H9 (cell line): ENCODE results near the gene ULK4. TPM values are rescaled to one million over a fixed set of nuclear protein-coding genes. Genes with fewer than 3 reads are reported as not detected.

ENCODE experiments used
- DNase-seq: peaks from one replicate; pipeline ENCODE4 v3.0.0-alpha.2; 2017
- H2AFZ ChIP-seq: one replicate; pipeline ENCODE4 v1.6.1; 2013; ENCODE audit warnings: mild to moderate bottlenecking, low read length, control low read depth, moderate library complexity
- H2AK5ac ChIP-seq: 2 replicates; pipeline ENCODE4 v1.6.1; 2013; ENCODE audit warnings: low read length, control low read depth, mixed read lengths; ENCODE audit not compliant: insufficient read length
- H2BK120ac ChIP-seq: one replicate; pipeline ENCODE4 v1.6.1; 2013; ENCODE audit warnings: low read depth, mild to moderate bottlenecking, low read length, control low read depth, inconsistent platforms; ENCODE audit not compliant: poor library complexity, severe bottlenecking
- H2BK12ac ChIP-seq: 2 replicates; pipeline ENCODE4 v1.6.1; 2013; ENCODE audit warnings: low read length, control low read depth, mixed read lengths, low read depth; ENCODE audit not compliant: insufficient read length
- H2BK15ac ChIP-seq: 2 replicates; pipeline ENCODE4 v1.6.1; 2013; ENCODE audit warnings: low read depth, low read length, control low read depth
- H2BK20ac ChIP-seq: one replicate; pipeline ENCODE4 v1.6.1; 2013; ENCODE audit warnings: low read depth, mild to moderate bottlenecking, low read length, control low read depth, inconsistent platforms; ENCODE audit not compliant: poor library complexity, severe bottlenecking
- H2BK5ac ChIP-seq: 2 replicates; pipeline ENCODE4 v1.6.1; 2013; ENCODE audit warnings: low read length, control low read depth, mixed read lengths; ENCODE audit not compliant: insufficient read length
- H3K14ac ChIP-seq: 2 replicates; pipeline ENCODE4 v1.6.1; 2013; ENCODE audit warnings: low read length, control low read depth; ENCODE audit not compliant: insufficient read depth
- H3K18ac ChIP-seq: 2 replicates; pipeline ENCODE4 v1.6.1; 2013; ENCODE audit warnings: low read depth, mild to moderate bottlenecking, mixed read lengths, low read length, control low read depth; ENCODE audit not compliant: insufficient read length
- H3K23ac ChIP-seq: 2 replicates; pipeline ENCODE4 v1.6.1; 2013; ENCODE audit warnings: low read length, control low read depth, mixed read lengths, low read depth; ENCODE audit not compliant: insufficient read length
- H3K23me2 ChIP-seq: 2 replicates; pipeline ENCODE4 v1.6.1; 2013; ENCODE audit warnings: low read depth, mild to moderate bottlenecking, mixed read lengths, low read length, control low read depth; ENCODE audit not compliant: insufficient read length, poor library complexity, severe bottlenecking
- H3K27ac ChIP-seq: 2 replicates; pipeline ENCODE4 v1.5.1; 2013; ENCODE audit warnings: low read length, control low read depth, mixed read lengths, low read depth; ENCODE audit not compliant: insufficient read length
- H3K27me3 ChIP-seq: 2 replicates; pipeline ENCODE4 v1.6.1; 2013; ENCODE audit warnings: low read length, control low read depth, inconsistent platforms; ENCODE audit not compliant: insufficient read depth
- H3K4ac ChIP-seq: 2 replicates; pipeline ENCODE4 v1.6.1; 2013; ENCODE audit warnings: low read depth, mild to moderate bottlenecking, control low read depth, inconsistent platforms, low read length, moderate library complexity
- H3K4me1 ChIP-seq: 2 replicates; pipeline ENCODE4 v1.6.1; 2013; ENCODE audit warnings: low read length, control low read depth, inconsistent platforms; ENCODE audit not compliant: insufficient read depth
- H3K4me2 ChIP-seq: 2 replicates; pipeline ENCODE4 v1.6.1; 2013; ENCODE audit warnings: low read length, control low read depth, mixed read lengths; ENCODE audit not compliant: insufficient read length, insufficient read depth
- H3K56ac ChIP-seq: 2 replicates; pipeline ENCODE4 v1.6.1; 2013; ENCODE audit warnings: low read depth, mild to moderate bottlenecking, mixed read lengths, low read length, control low read depth; ENCODE audit not compliant: insufficient read length
- H3K79me1 ChIP-seq: 2 replicates; pipeline ENCODE4 v1.6.1; 2013; ENCODE audit warnings: low read depth, mild to moderate bottlenecking, moderate library complexity, low read length, control low read depth, inconsistent platforms; ENCODE audit not compliant: insufficient read depth, poor library complexity, severe bottlenecking
- H3K79me2 ChIP-seq: 2 replicates; pipeline ENCODE4 v1.6.1; 2013; ENCODE audit warnings: low read length, control low read depth, inconsistent platforms; ENCODE audit not compliant: insufficient read depth
- H3K9ac ChIP-seq: 2 replicates; pipeline ENCODE4 v1.6.1; 2013; ENCODE audit warnings: low read length, control low read depth, mixed read lengths; ENCODE audit not compliant: insufficient read length; ENCODE audit errors: extremely low read depth
- H3K9me3 ChIP-seq: one replicate; pipeline ENCODE4 v1.6.1; 2013; ENCODE audit warnings: low read depth, low read length, inconsistent platforms; ENCODE audit not compliant: control insufficient read depth
- H3T11ph ChIP-seq: one replicate; pipeline ENCODE4 v1.6.1; 2013; ENCODE audit warnings: mild to moderate bottlenecking, low read length, control low read depth, inconsistent platforms
- H4K20me1 ChIP-seq: one replicate; pipeline ENCODE4 v1.6.1; 2013; ENCODE audit not compliant: control insufficient read depth, insufficient read length, insufficient read depth
- H4K5ac ChIP-seq: 2 replicates; pipeline ENCODE4 v1.6.1; 2013; ENCODE audit warnings: low read depth, mild to moderate bottlenecking, mixed read lengths, low read length, control low read depth; ENCODE audit not compliant: insufficient read length
- H4K8ac ChIP-seq: replicated peaks from 2 replicates; pipeline ENCODE4 v1.6.1; 2013; ENCODE audit warnings: low read length, control low read depth, mixed read lengths, low read depth; ENCODE audit not compliant: insufficient read length
- H4K91ac ChIP-seq: 2 replicates; pipeline ENCODE4 v1.6.1; 2013; ENCODE audit warnings: low read depth, mild to moderate bottlenecking, moderate library complexity, mixed read lengths, low read length, control low read depth; ENCODE audit not compliant: insufficient read length
- H3K27ac Mint-ChIP-seq, 3 experiments: 2 replicates in 2 of 3; 3 replicates in 1 of 3; pipeline ENCODE4 v1.8.0; 2020 to 2021; ENCODE audit warnings: mixed read lengths in 3 of 3, mild to moderate bottlenecking in 1 of 3, moderate library complexity in 1 of 3
- H3K27me3 Mint-ChIP-seq: 2 replicates; pipeline ENCODE4 v1.8.0; 2021; ENCODE audit warnings: low read depth, mild to moderate bottlenecking, moderate library complexity, mixed read lengths
- H3K36me3 Mint-ChIP-seq, 3 experiments: 2 replicates in 2 of 3; 3 replicates in 1 of 3; pipeline ENCODE4 v1.8.0; 2020 to 2021; ENCODE audit warnings: low read depth in 3 of 3, mixed read lengths in 3 of 3; ENCODE audit not compliant: insufficient read depth in 1 of 3
- H3K4me1 Mint-ChIP-seq, 2 experiments: 2 replicates each; pipeline ENCODE4 v1.8.0; 2020; ENCODE audit warnings: mixed read lengths in 2 of 2
- H3K4me3 Mint-ChIP-seq, 2 experiments: 2 replicates in 1 of 2; 3 replicates in 1 of 2; pipeline ENCODE4 v1.8.0; 2020 to 2021; ENCODE audit warnings: mild to moderate bottlenecking in 2 of 2, mixed read lengths in 2 of 2, moderate library complexity in 1 of 2
- H3K9me3 Mint-ChIP-seq, 2 experiments: 2 replicates in 1 of 2; 3 replicates in 1 of 2; pipeline ENCODE4 v1.8.0; 2020; ENCODE audit warnings: mild to moderate bottlenecking in 2 of 2, mixed read lengths in 2 of 2, moderate library complexity in 1 of 2
- WGBS: extraction: QIAGEN DNeasy Blood & Tissue Kit; methylation state at CpG from one replicate; pipeline ENCODE4 v1.1.7; 2013; ENCODE audit warnings: missing lambda C conversion rate, low lambda C conversion rate, mixed read lengths; ENCODE audit not compliant: insufficient read length; ENCODE audit errors: extremely low coverage; 5-methylcytosine and 5-hydroxymethylcytosine counted together
- total RNA-seq: library from RNA; stranded (reverse); gene quantifications from 2 replicates; pipeline ENCODE4 v1.2.1, GENCODE V29; 2021
- TF ChIP-seq, protein P1 (sequence below): fragments of 200-600 bp; sonication (generic); conservative IDR thresholded peaks from 3 replicates; pipeline ENCODE4 v1.8.0; 2021; ENCODE audit warnings: antibody characterized with exemption, mild to moderate bottlenecking

Gene ULK4
- total RNA-seq, 1 experiment from 2014 or later: 12.9 TPM

DNA sequence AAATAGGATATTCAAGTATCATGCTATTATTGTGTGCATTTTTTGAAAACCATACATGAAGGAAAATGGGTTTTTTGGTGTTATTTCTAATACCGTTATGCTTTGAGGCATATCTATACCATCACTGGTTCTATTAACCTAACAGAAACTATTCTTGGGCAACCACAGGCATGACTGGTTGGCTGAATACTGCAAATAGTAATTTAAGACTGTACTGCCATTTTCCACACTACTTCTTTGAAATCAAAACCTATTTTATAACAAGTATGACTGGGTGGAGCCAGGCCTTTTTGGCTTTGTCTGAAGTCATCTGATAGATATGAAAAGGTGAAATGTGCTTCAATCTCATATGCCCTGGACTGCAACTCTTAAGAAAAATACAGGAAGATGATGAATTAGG, 115.1 kb downstream of the ULK4 start:
- Histone ChIP-seq H3K4me2 (no peak overlapping the region), H3K27ac (no peak overlapping the region), H2AFZ (no peak overlapping the region), H4K91ac (no peak overlapping the region), H2AK5ac (no peak overlapping the region), H4K20me1 (no peaks in the 10 kb centered on the region), H3K27me3 (no peaks in the 10 kb centered on the region), H4K5ac (no peak overlapping the region), H3K79me2 (no peaks in the 10 kb centered on the region), H3K4ac (no peak overlapping the region), H2BK12ac (no peak overlapping the region), H2BK5ac (no peak overlapping the region), H3K56ac (no peak overlapping the region), H3K79me1 (no peaks in the 10 kb centered on the region), H3K23me2 (no peaks in the 10 kb centered on the region), H3K18ac (no peak overlapping the region), H3K9me3 (no peaks in the 10 kb centered on the region), H3K23ac (no peak overlapping the region), H2BK15ac (no peak overlapping the region), H4K8ac (no peak overlapping the region), H2BK20ac (no peak overlapping the region), H3K4me1 (no peaks in the 10 kb centered on the region), H2BK120ac (no peak overlapping the region), H3K14ac (no peak overlapping the region), H3T11ph (no peak overlapping the region), H3K9ac (no peak overlapping the region)
- H3K4me1 Mint-ChIP-seq: no peaks in the 10 kb centered on the region
- no peak for DNase-seq
- H3K9me3 Mint-ChIP-seq: peaks cover 15 to 17% of the 10 kb centered on the region in 2 experiments
- TF ChIP-seq, protein P1, sequence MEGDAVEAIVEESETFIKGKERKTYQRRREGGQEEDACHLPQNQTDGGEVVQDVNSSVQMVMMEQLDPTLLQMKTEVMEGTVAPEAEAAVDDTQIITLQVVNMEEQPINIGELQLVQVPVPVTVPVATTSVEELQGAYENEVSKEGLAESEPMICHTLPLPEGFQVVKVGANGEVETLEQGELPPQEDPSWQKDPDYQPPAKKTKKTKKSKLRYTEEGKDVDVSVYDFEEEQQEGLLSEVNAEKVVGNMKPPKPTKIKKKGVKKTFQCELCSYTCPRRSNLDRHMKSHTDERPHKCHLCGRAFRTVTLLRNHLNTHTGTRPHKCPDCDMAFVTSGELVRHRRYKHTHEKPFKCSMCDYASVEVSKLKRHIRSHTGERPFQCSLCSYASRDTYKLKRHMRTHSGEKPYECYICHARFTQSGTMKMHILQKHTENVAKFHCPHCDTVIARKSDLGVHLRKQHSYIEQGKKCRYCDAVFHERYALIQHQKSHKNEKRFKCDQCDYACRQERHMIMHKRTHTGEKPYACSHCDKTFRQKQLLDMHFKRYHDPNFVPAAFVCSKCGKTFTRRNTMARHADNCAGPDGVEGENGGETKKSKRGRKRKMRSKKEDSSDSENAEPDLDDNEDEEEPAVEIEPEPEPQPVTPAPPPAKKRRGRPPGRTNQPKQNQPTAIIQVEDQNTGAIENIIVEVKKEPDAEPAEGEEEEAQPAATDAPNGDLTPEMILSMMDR: no peak
- no peak overlapping the region for H3K27ac Mint-ChIP-seq
- no peaks in the 10 kb centered on the region; the same call in 1 of the 2 replicates for H3K27me3 Mint-ChIP-seq
- H3K36me3 Mint-ChIP-seq: peaks cover 17 to 20% (median 19%) of the 10 kb centered on the region in 3 experiments
- H3K4me3 Mint-ChIP-seq: no peak overlapping the region
- WGBS: no CpG with 5 or more reads among the region's 1 CpG
